Sigmoid colon (tissue), 7 donors: ENCODE measurements around the gene KSR1. TPM values are rescaled to one million over a fixed set of nuclear protein-coding genes. Genes with fewer than 3 reads are reported as not detected.

ENCODE experiments used
- DNase-seq: peaks from one replicate; pipeline ENCODE4 v3.0.0-alpha.2; 2019
- H3K27ac ChIP-seq, 4 donors: fragments of 200-600 bp; sonication (generic); one replicate each; pipeline ENCODE4 v1.5.1; 2016 to 2019; ENCODE audit warnings: mild to moderate bottlenecking in 1 of 4
- H3K27me3 ChIP-seq, 3 donors: fragments of 200-600 bp; sonication (generic); one replicate each; pipeline ENCODE4 v1.5.1; 2019; ENCODE audit warnings: mild to moderate bottlenecking in 1 of 3
- H3K36me3 ChIP-seq, 4 donors: fragments of 200-600 bp; sonication (generic); one replicate each; pipeline ENCODE4 v1.5.1; 2016 to 2019
- H3K4me1 ChIP-seq, 4 donors: fragments of 200-600 bp; sonication (generic); one replicate each; pipeline ENCODE4 v1.5.1; 2017 to 2019
- H3K4me3 ChIP-seq, 4 donors: fragments of 200-600 bp; sonication (generic); one replicate each; pipeline ENCODE4 v1.5.1; 2017 to 2019; ENCODE audit warnings: mild to moderate bottlenecking in 2 of 4, moderate library complexity in 1 of 4
- H3K9me3 ChIP-seq, 4 donors: fragments of 200-600 bp in 3 of 4; sonication (generic) in 3 of 4; one replicate each; pipeline versions ENCODE4 v1.5.1 to v1.6.1; 2013 to 2019
- CTCF ChIP-seq, 4 experiments: fragments of 450-650 bp in 3 of 4; fragments of 200-600 bp in 1 of 4; IDR thresholded peaks; one replicate each; pipeline ENCODE4 v1.5.1; 2016 to 2019; ENCODE audit warnings: antibody characterized with exemption in 4 of 4, mild to moderate bottlenecking in 3 of 4, moderate library complexity in 2 of 4
- EP300 ChIP-seq, 4 donors: sonication (generic); formaldehyde crosslinking; IDR thresholded peaks; one replicate each; pipeline ENCODE4 v1.6.1; 2017; ENCODE audit warnings: antibody characterized with exemption in 4 of 4
- POLR2A ChIP-seq, 2 donors: fragments of 450-650 bp; IDR thresholded peaks; one replicate each; pipeline ENCODE4 v1.6.1; 2016; ENCODE audit warnings: antibody characterized with exemption in 2 of 2, mild to moderate bottlenecking in 2 of 2, moderate library complexity in 2 of 2
- POLR2AphosphoS5 ChIP-seq, 4 donors: sonication (generic); formaldehyde crosslinking; IDR thresholded peaks; one replicate each; pipeline ENCODE4 v1.6.1; 2017; ENCODE audit warnings: antibody characterized with exemption in 4 of 4
- WGBS, 2 donors: extraction: QIAGEN DNeasy Blood & Tissue Kit; methylation state at CpG; one replicate each; pipeline ENCODE4 v1.1.7; 2013; 5-methylcytosine and 5-hydroxymethylcytosine counted together
- intact Hi-C: fragments of 100-400 bp; cut with DNase I; formaldehyde crosslinking; loops from one replicate; pipeline ENCODE4 v1.15.1; 2023
- polyA plus RNA-seq, 3 donors: library from polyadenylated mRNA; stranded (reverse); fragments of 200-250 nt; gene quantifications; one replicate each; pipeline ENCODE4 v1.2.3, GENCODE V29; 2013
- total RNA-seq, 4 donors: library from RNA; depleted of rRNA; stranded (reverse); fragments of >200 nt; gene quantifications; one replicate each; pipeline ENCODE4 v1.1.0, GENCODE V29; 2016
- donor health status: healthy with polysubstance abuse.
- donor health status: Bipolar disorder and iron deficiency.
- donor health status: healthy.

Gene KSR1
- total and polyA plus RNA-seq, 7 donors: 4.2 to 25.8 (median 18.2) TPM

GRCh38 chr17:27538156-27538955 lies 82.1 kb downstream of the KSR1 start:
- intact Hi-C loops: no loop called here
- peaks cover 0 to 68% (median 54%) of the 10 kb centered on the region in 4 donors for H3K4me1 ChIP-seq
- H3K4me3 ChIP-seq: no peak overlapping the region
- TF ChIP-seq POLR2AphosphoS5 (IDR thresholded peaks at IDR 0.05): no peak
- TF ChIP-seq EP300 (IDR thresholded peaks at IDR 0.05): no peak
- TF ChIP-seq POLR2A (IDR thresholded peaks at IDR 0.05): no peak
- TF ChIP-seq CTCF (IDR thresholded peaks at IDR 0.05): no peak
- H3K9me3 ChIP-seq: no peaks in the 10 kb centered on the region
- WGBS, 2 donors: 88 to 94% methylated on average over 11 of the region's 11 CpGs
- no peaks in the 10 kb centered on the region for H3K36me3 ChIP-seq
- DNase-seq: no peak
- H3K27ac ChIP-seq: peak overlapping the region in 2 of 4 donors; percentile 85
- no peaks in the 10 kb centered on the region for H3K27me3 ChIP-seq

GRCh38 chr17:27539152-27539551 lies 82.9 kb downstream of the KSR1 start:
- no peak for DNase-seq
- H3K27ac ChIP-seq: peak overlapping the region in 3 of 4 donors; percentile 65 to 85 (median 85)

GRCh38 chr17:27539794-27540317 lies 83.6 kb downstream of the KSR1 start:
- peak overlapping the region; percentile 65 to 85 (median 76) for H3K27ac ChIP-seq
- DNase-seq: peak; percentile 17
- no peak overlapping the region for H3K4me3 ChIP-seq
- no peak for TF ChIP-seq EP300 (IDR thresholded peaks at IDR 0.05)
- no peak for TF ChIP-seq POLR2AphosphoS5 (IDR thresholded peaks at IDR 0.05)
- TF ChIP-seq POLR2A (IDR thresholded peaks at IDR 0.05): no peak
- TF ChIP-seq CTCF (IDR thresholded peaks at IDR 0.05): no peak
- no peaks in the 10 kb centered on the region for H3K9me3 ChIP-seq
- peaks cover 0 to 53% (median 41%) of the 10 kb centered on the region in 4 donors for H3K4me1 ChIP-seq
- intact Hi-C loops: no loop called here
- H3K36me3 ChIP-seq: no peaks in the 10 kb centered on the region
- no peaks in the 10 kb centered on the region for H3K27me3 ChIP-seq
- WGBS, 2 donors: 58 to 71% methylated on average over 3 of the region's 3 CpGs

More at GRCh38 chr17:27539152-27539551, 82.9 kb downstream of the KSR1 start:
- Histone ChIP-seq H3K4me3 (no peak overlapping the region), H3K27me3 (no peaks in the 10 kb centered on the region), H3K4me1 (peaks cover 0 to 60% (median 47%) of the 10 kb centered on the region in 4 donors), H3K36me3 (no peaks in the 10 kb centered on the region), H3K9me3 (no peaks in the 10 kb centered on the region)
- TF ChIP-seq EP300 (IDR thresholded peaks at IDR 0.05): no peak
- TF ChIP-seq CTCF (IDR thresholded peaks at IDR 0.05): no peak
- TF ChIP-seq POLR2A (IDR thresholded peaks at IDR 0.05): no peak
- TF ChIP-seq POLR2AphosphoS5 (IDR thresholded peaks at IDR 0.05): no peak
- intact Hi-C loops: no loop called here
- 76 to 90% methylated on average over 8 of the region's 8 CpGs for WGBS, 2 donors

GRCh38 chr17:27540318-27541101 lies 84.3 kb downstream of the KSR1 start:
- peak; percentile 96 for DNase-seq
- WGBS, 2 donors: 41 to 65% methylated on average over 16 of the region's 16 CpGs
- Histone ChIP-seq H3K36me3 (no peaks in the 10 kb centered on the region), H3K9me3 (no peaks in the 10 kb centered on the region), H3K27ac (peak overlapping the region; percentile 65 to 85 (median 76)), H3K4me1 (peaks cover 0 to 51% (median 40%) of the 10 kb centered on the region in 4 donors), H3K27me3 (no peaks in the 10 kb centered on the region), H3K4me3 (no peak overlapping the region)
- TF ChIP-seq CTCF (IDR thresholded peaks at IDR 0.05): no peak
- TF ChIP-seq POLR2AphosphoS5 (IDR thresholded peaks at IDR 0.05): peak in 3 of 4 donors; percentile 44 to 59 (median 48)
- TF ChIP-seq POLR2A (IDR thresholded peaks at IDR 0.05): no peak
- peak in 3 of 4 donors; percentile 29 to 82 (median 33) for TF ChIP-seq EP300 (IDR thresholded peaks at IDR 0.05)
- intact Hi-C loops: no loop called here
